NCI-H82 treated with DMSO at 0.1 percent for 48 hours (cell line): ENCODE measurements around the gene SIX2.
"Not testable (repeated sequence)": the region's sequence is repeated elsewhere in the genome, so short reads cannot be mapped to it uniquely, and the experiment has no call there.

Experiments used
- DNase-seq: peaks from one replicate; lab custom pipeline; 2025; ENCODE audit not compliant: unreplicated experiment; lab: John Stamatoyannopoulos, UW

SIX2 gene

DNA sequence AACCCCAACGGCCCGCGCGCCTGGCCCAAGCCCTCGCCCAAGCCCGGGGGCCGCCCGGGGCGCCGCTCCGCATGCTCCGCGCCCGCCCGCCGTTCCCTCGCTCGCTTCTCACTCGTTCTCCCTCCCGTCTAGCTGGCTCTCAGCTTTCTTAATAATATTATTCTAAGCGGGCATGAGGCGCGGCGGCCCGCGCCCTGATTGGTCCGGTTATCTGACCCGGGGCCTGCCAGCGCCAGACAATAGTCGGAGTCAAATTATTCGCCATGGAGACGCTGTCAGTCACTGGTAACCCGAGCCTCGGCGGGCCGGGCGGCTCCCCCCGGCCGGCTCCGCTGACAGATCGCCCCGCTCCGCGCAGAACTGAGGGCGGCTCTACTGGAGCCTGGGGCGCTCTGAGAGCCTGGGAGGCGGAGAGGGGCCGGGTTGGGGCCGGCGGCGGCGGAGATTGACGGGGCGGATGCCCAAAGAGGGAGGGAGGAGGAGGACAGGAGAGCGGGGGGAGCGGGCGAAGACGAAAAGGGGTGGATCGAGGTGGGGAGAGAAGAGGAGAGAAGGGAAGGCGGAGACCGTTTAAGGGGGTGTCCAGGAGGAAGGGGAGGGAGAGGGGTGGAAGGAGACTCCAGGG is at the start of gene SIX2:
TSS of gene SIX2 (minus strand) at position 150 of the 625 bp plus-strand sequence. CDS start 342 bp downstream, outside the sequence.
- peak; percentile 93 for DNase-seq

- DNase-seq, result peak; percentile 72
These were observed 45.9 kb upstream of the SIX2 start for GRCh38 chr2:45055162-45055605.

DNA sequence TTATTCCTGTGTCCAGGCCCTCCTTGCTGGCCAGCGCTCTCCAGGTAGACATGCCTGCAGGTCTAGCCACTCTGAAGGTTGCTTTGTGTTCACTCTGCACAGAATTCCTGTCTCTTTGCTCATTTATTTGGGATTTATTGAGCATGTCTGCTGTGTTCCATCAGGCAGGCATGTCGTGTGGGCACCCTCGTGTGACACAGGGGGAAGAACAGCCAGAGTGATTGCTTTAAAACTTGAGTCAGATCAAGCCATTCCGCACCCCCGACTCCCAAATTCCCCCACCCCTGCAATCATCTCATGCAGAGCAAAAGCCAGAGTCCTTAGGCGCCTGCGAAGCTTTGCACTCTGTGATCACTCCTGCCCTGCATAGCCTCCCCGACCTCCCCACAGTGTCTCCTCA is 44.7 kb upstream of the SIX2 start:
- DNase-seq, result no peak

GRCh38 chr2:45052388-45052928 is 43.2 kb upstream of the SIX2 start:
- DNase-seq, result no peak

DNA sequence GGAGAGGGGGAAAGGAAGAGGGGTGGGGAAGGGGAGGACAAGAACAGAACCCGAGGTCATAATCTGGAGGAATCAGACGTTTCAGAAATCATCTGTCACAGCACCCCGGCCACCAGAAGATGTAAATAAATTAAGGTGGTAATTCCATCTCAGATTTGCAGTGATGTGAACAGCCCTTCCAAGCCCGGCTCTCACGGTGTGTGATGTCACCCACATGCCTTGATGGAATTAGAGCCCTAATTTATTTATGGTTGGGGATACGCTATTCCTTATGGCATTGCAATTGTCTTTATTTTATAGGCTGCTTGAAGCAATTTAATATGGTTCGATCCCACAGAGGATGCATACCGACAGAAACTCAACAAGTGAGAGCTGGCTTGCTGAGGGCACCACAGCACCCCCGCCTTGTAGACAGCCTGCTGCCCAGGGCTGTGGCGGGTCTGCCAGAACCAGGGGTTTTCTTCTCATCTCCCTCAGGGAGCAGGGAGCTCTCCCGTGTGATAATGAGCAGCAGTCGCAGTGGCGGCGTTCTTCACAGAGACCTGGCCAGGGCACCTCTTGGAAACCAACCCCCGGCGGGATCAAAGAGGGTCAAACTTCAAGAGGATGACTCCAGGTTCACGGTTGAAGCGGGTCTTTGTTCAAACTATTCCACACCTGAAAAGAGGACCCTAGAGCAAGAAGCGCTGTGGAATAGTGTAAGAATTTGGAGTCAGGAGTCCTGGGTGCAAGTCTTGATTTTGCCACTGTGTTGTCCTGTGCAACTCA is 40.5 kb upstream of the SIX2 start:
- no peak for DNase-seq

GRCh38 chr2:45047301-45047700 is 38.0 kb upstream of the SIX2 start:
- DNase-seq, result no peak

DNA sequence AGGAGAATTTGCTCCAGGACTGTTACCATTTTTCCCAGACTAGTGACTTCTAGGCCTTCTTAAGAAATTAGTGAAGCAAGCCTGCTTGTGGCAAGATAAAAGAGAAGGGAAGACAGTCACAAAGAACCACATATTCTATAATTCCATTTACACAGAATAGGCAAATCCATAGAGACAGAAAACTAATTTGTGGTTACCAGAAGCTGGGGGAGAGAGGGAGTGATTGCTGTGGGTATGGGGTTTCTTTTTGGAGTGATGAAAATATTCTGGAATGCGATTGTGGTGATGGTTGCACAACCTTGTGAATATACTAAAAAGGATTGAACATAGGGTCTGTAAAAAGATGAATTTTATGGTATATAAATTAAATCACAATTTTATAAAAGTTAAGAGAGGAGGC is 37.5 kb upstream of the SIX2 start:
- no peak for DNase-seq

- DNase-seq, result peak; percentile 89
These were observed 36.5 kb upstream of the SIX2 start for GRCh38 chr2:45045706-45046105.

DNA sequence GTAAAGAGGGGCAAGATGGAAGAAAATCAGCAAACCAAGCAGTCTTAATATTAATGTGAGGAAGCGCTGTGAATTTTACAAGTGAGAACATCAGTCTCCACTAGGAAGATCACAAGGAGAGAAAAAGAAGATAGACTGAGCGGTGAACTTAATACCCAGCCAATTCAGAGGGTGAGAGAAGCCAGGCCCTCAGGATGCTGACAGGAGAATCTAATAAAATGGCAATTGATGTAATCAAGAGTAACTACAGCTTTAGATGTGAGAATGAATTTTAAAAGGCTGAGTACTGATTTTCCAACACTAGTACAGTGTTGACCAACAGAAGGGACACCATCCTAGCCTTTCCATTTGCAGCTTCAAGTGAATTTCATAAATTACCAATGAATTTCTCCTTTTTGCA is 35.7 kb upstream of the SIX2 start:
- no peak for DNase-seq

DNA sequence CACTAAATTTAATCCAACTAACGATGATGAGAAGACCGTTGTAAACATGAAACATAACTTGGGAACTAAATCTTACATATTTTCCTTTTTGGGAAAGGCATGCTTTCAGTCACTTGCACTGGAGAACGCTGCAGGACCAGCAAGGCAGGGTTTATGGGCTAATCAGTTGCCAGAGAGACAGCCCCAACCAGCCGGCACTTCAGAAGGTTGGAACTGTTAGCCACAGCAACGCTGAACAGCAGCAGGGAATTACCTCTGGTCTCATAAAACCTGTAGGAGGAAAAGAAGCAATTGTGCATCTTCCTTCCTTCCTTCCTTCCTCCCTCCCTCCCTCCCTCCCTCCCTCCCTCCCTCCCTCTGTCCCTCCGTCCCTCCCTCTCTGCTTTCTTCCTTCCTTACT is 33.9 kb upstream of the SIX2 start:
- no peak for DNase-seq

GRCh38 chr2:45042401-45042800 is 33.1 kb upstream of the SIX2 start:
- no peak for DNase-seq

DNA sequence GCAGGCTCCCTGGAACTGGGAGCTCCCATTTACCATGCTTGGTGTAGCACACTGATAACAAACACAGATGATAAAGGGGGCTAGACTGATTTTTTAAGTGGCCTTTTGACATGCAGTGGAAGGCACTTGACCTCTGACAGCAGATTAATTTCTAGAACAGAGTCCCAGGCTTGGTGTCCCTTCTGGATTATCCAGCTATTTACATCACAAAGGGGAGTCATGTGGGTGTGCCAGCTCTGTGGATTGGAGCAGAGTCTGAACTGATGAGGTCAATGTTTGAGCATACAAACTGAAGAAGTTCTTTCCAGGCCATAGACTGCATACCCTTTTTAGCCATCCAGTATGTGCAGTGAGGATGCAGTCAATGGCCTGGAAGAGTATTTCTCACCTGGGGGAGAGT is 31.5 kb upstream of the SIX2 start:
- DNase-seq, result no peak

- DNase-seq, result not testable (repeated sequence)
These were observed 30.6 kb upstream of the SIX2 start for GRCh38 chr2:45039804-45040203.

DNA sequence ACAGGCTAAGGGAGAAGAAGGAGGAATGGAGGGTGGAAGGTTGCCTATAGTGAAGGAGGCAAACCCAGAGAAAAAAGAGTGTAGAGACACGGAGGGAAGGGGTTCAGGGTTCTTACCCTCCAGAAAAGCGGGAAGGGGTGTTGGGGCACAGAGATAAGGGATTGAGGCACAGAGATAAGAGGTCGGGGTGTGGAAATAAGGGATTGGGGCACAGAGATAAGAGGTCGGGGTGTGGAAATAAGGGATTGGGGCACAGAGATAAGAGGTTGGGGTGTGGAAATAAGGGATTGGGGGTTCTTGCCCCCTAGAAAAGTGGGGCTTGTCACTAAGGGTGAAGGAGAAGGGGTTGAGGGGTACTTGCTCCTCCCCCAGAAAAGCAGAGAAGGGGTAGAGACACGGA is 29.6 kb upstream of the SIX2 start:
- DNase-seq, result not testable (repeated sequence)

GRCh38 chr2:45033302-45033701 is 24.1 kb upstream of the SIX2 start:
- no peak for DNase-seq

GRCh38 chr2:45031028-45031427 is 21.8 kb upstream of the SIX2 start:
- DNase-seq, result no peak

GRCh38 chr2:45030553-45030952 is 21.3 kb upstream of the SIX2 start:
- DNase-seq, result no peak

- DNase-seq, result no peak
These were observed 20.0 kb upstream of the SIX2 start for GRCh38 chr2:45029215-45029614.

GRCh38 chr2:45028276-45028675 is 19.0 kb upstream of the SIX2 start:
- no peak for DNase-seq

DNA sequence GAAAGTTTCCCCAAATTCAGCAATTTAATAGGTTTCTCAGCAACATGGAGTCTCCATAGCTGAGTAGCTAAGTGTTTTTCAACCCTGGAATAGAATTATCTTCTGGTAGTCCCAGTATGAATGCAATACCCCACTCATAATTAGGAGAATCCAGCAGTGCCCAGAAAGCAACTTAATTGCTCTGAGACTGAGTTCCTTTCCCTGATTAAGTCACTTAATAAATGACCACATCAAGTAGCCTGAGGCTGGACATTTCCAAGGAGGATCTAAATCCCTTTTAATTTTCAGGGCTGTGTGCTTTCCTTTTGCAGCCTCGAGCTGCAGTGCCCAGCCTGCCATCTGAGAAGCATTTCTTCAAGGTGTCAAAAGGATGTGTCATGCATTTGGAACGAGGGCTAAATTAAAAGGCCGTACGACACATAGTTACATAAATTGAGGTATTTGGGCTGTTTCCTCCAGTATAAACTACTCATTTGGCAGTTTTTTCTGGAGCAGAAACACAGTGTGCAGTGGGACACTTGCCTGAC is 17.7 kb upstream of the SIX2 start:
- no peak for DNase-seq

GRCh38 chr2:45024600-45025291 is 15.5 kb upstream of the SIX2 start:
- DNase-seq, result no peak

GRCh38 chr2:45024097-45024496 is 14.8 kb upstream of the SIX2 start:
- no peak for DNase-seq
